ENCODE results near the gene THPO. TPM values are rescaled to one million over a fixed set of nuclear protein-coding genes. Genes with fewer than 3 reads are reported as not detected.
A peak's percentile ranks its signal among the peaks of the same experiment; 100 is the strongest.

Gene THPO
- polyA plus RNA-seq, 3 donors = not detected

GRCh38 chr3:184344579-184345316 is 33.3 kb downstream of the THPO start:
- intact Hi-C loops (cut with micrococcal nuclease) = no loop called here
- Histone ChIP-seq H3K27ac (ENCODE audit: low read depth in 1 of 2, low read length in 2 of 2) (no peak overlapping the region), H4K20me1 (ENCODE audit: insufficient read depth, low read length) (peaks cover 16% of the 10 kb centered on the region), H3K4me2 (replicated peaks; ENCODE audit: extremely low read depth, low read length, poor library complexity, severe bottlenecking) (no peak overlapping the region), H3K79me2 (ENCODE audit: insufficient read depth, low read length) (no peaks in the 10 kb centered on the region), H3K4me3 (replicated peaks in 1 of 3; ENCODE audit: low read depth in 2 of 3, low read length in 3 of 3) (no peak overlapping the region), H3K9ac (ENCODE audit: insufficient read depth, low read length, poor library complexity, severe bottlenecking) (no peak overlapping the region), H3K36me3 (replicated peaks in 1 of 2; ENCODE audit: control insufficient read depth in 1 of 2, insufficient read depth in 2 of 2, low read length in 2 of 2) (peaks cover 29 to 44% of the 10 kb centered on the region in 2 donors), H3K27me3 (ENCODE audit: control insufficient read depth in 2 of 2, insufficient read depth in 2 of 2, low read length in 2 of 2) (no peaks in the 10 kb centered on the region), H3K9me3 (replicated peaks in 1 of 2; ENCODE audit: control insufficient read depth in 1 of 2, insufficient read depth in 1 of 2, low read length in 2 of 2) (no peaks in the 10 kb centered on the region), H2AFZ (ENCODE audit: insufficient read depth, low read depth, low read length, poor library complexity, severe bottlenecking) (no peak overlapping the region), H3K4me1 (ENCODE audit: control insufficient read depth in 1 of 2, insufficient read depth in 2 of 2, low read length in 2 of 2) (peaks cover 9 to 12% of the 10 kb centered on the region in 2 donors)
- Mint-ChIP-seq H3K9me3 (peaks cover 0 to 1% (median 0%) of the 10 kb centered on the region in 7 donors), H3K27ac (no peak overlapping the region), H3K4me3 (no peak overlapping the region), H3K36me3 (peaks cover 47 to 55% of the 10 kb centered on the region in 2 donors), H3K27me3 (ENCODE audit: low read depth in 3 of 3) (peaks cover 0 to 3% (median 1%) of the 10 kb centered on the region in 3 donors), H3K4me1 (peaks cover 20% of the 10 kb centered on the region)
- 96% methylated on average over 16 of the region's 24 CpGs for WGBS (ENCODE audit: insufficient coverage)
- DNase-seq = no peak
- TF ChIP-seq CTCF (IDR thresholded peaks at IDR 0.05) = no peak

- Histone ChIP-seq H3K27ac (ENCODE audit: low read depth in 1 of 2, low read length in 2 of 2) (no peak overlapping the region), H3K4me2 (replicated peaks; ENCODE audit: extremely low read depth, low read length, poor library complexity, severe bottlenecking) (no peak overlapping the region), H3K27me3 (ENCODE audit: control insufficient read depth in 2 of 2, insufficient read depth in 2 of 2, low read length in 2 of 2) (peaks cover 0 to 4% of the 10 kb centered on the region in 2 donors), H3K9ac (ENCODE audit: insufficient read depth, low read length, poor library complexity, severe bottlenecking) (no peak overlapping the region), H3K79me2 (ENCODE audit: insufficient read depth, low read length) (peaks cover 2% of the 10 kb centered on the region), H3K36me3 (replicated peaks in 1 of 2; ENCODE audit: control insufficient read depth in 1 of 2, insufficient read depth in 2 of 2, low read length in 2 of 2) (peaks cover 29 to 44% of the 10 kb centered on the region in 2 donors), H3K4me1 (ENCODE audit: control insufficient read depth in 1 of 2, insufficient read depth in 2 of 2, low read length in 2 of 2) (peaks cover 13 to 18% of the 10 kb centered on the region in 2 donors), H4K20me1 (ENCODE audit: insufficient read depth, low read length) (peaks cover 29% of the 10 kb centered on the region), H2AFZ (ENCODE audit: insufficient read depth, low read depth, low read length, poor library complexity, severe bottlenecking) (no peak overlapping the region), H3K9me3 (replicated peaks in 1 of 2; ENCODE audit: control insufficient read depth in 1 of 2, insufficient read depth in 1 of 2, low read length in 2 of 2) (no peaks in the 10 kb centered on the region), H3K4me3 (replicated peaks in 1 of 3; ENCODE audit: low read depth in 2 of 3, low read length in 3 of 3) (no peak overlapping the region)
- intact Hi-C loops (cut with micrococcal nuclease) = no loop called here
- H3K27me3 Mint-ChIP-seq (ENCODE audit: low read depth in 3 of 3) = peaks cover 1 to 4% (median 3%) of the 10 kb centered on the region in 3 donors
- no peak for TF ChIP-seq CTCF (IDR thresholded peaks at IDR 0.05)
- H3K4me3 Mint-ChIP-seq = no peak overlapping the region
- peaks cover 54 to 62% of the 10 kb centered on the region in 2 donors for H3K36me3 Mint-ChIP-seq
- peak overlapping the region in 1 of 7 donors; percentile 9 for H3K27ac Mint-ChIP-seq
- no peak for DNase-seq
- H3K9me3 Mint-ChIP-seq = peaks cover 0 to 1% (median 0%) of the 10 kb centered on the region in 7 donors
- H3K4me1 Mint-ChIP-seq = peaks cover 22% of the 10 kb centered on the region
- WGBS (ENCODE audit: insufficient coverage) = 97% methylated on average over 5 of the region's 5 CpGs
Observed at GRCh38 chr3:184343200-184343876, 34.7 kb downstream of the THPO start.
